Suprapubic skin (tissue), 4 donors: Measurements from ENCODE around the gene FAM228A. TPM values are rescaled to one million over a fixed set of nuclear protein-coding genes. Genes with fewer than 3 reads are reported as not detected.

Source experiments
- DNase-seq, 2 donors: peaks; one replicate each; pipeline ENCODE4 v3.0.0-alpha.2; 2019; ENCODE audit warnings: low spot score in 2 of 2
- H3K27ac ChIP-seq: fragments of 200-600 bp; sonication (generic); one replicate; pipeline ENCODE4 v1.5.1; 2019
- H3K27me3 ChIP-seq: fragments of 200-600 bp; sonication (generic); one replicate; pipeline ENCODE4 v1.5.1; 2019
- H3K36me3 ChIP-seq: fragments of 200-600 bp; sonication (generic); one replicate; pipeline ENCODE4 v1.5.1; 2019
- H3K4me1 ChIP-seq: fragments of 200-600 bp; sonication (generic); one replicate; pipeline ENCODE4 v1.5.1; 2019
- H3K4me3 ChIP-seq: fragments of 200-600 bp; sonication (generic); one replicate; pipeline ENCODE4 v1.5.1; 2019; ENCODE audit warnings: mild to moderate bottlenecking
- H3K9me3 ChIP-seq: fragments of 200-600 bp; sonication (generic); one replicate; pipeline ENCODE4 v1.5.1; 2019
- EP300 ChIP-seq: sonication (generic); formaldehyde crosslinking; IDR thresholded peaks from one replicate; pipeline ENCODE4 v1.6.1; 2017; ENCODE audit warnings: antibody characterized with exemption
- POLR2A ChIP-seq, 2 donors: fragments of 450-650 bp; IDR thresholded peaks; one replicate each; pipeline ENCODE4 v1.6.1; 2017; ENCODE audit warnings: antibody characterized with exemption in 2 of 2, mild to moderate bottlenecking in 2 of 2, moderate library complexity in 2 of 2
- POLR2AphosphoS5 ChIP-seq, 3 donors: sonication (generic); formaldehyde crosslinking; IDR thresholded peaks; one replicate each; pipeline ENCODE4 v1.6.1; 2017; ENCODE audit warnings: antibody characterized with exemption in 3 of 3
- WGBS: methylation state at CpG from one replicate; pipeline ENCODE4 v1.1.5; 2018; 5-methylcytosine and 5-hydroxymethylcytosine counted together
- total RNA-seq, 4 donors: library from RNA; depleted of rRNA; stranded (reverse); fragments of >200 nt; gene quantifications; one replicate each; pipeline ENCODE4 v1.1.0, GENCODE V29; 2016
- TF ChIP-seq, protein P1 (sequence below), 2 donors: fragments of 200-600 bp in 1 of 2; fragments of 450-650 bp in 1 of 2; sonication (generic) in 1 of 2; IDR thresholded peaks; one replicate each; pipeline ENCODE4 v1.5.1; 2016 to 2019; ENCODE audit warnings: antibody characterized with exemption in 2 of 2, mild to moderate bottlenecking in 1 of 2, moderate library complexity in 1 of 2

Gene FAM228A
- total RNA-seq, 4 donors from 2014 or later, result 0.72 to 0.89 TPM; not detected in 2

DNA sequence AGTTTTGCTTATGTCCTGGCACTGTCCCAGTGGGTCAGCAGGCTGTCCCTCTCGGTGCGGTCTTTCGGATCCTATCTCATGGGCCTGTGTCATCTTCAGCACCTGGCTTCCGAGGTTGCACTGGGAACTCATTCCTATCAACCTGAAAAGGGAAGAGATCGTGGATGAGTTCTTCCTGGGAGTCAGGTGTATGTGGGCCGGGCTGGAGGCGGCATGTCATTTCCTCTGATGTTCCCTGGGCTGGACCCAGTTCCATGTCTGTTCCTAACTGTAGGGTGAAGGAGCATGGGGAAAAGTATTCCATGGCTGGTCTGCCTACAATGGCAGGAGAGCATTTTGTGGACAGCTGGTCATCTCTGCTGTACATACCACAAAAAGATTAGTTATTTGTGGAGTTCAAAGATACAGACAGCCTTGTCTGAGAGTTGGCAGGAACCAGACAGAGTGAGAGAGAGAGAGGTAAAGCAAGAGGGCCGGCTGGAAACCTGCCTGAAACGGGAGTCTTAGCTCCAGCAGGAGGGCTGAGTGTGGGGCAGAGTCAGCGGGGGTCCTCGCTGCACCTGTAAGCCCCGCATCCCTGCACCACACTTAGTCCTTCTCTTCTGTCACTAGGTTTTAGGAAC, 25.2 kb downstream of the FAM228A start:
- Histone ChIP-seq H3K36me3 (peaks cover 26% of the 10 kb centered on the region), H3K27ac (no peak overlapping the region), H3K4me3 (no peak overlapping the region), H3K27me3 (no peaks in the 10 kb centered on the region), H3K4me1 (no peaks in the 10 kb centered on the region), H3K9me3 (peaks cover 4% of the 10 kb centered on the region)
- WGBS, result 90% methylated on average over 12 of the region's 12 CpGs
- no peak for DNase-seq
- no peak for TF ChIP-seq POLR2A (IDR thresholded peaks at IDR 0.05)
- no peak for TF ChIP-seq POLR2AphosphoS5 (IDR thresholded peaks at IDR 0.05)
- TF ChIP-seq EP300, result no peak
- TF ChIP-seq, protein P1, sequence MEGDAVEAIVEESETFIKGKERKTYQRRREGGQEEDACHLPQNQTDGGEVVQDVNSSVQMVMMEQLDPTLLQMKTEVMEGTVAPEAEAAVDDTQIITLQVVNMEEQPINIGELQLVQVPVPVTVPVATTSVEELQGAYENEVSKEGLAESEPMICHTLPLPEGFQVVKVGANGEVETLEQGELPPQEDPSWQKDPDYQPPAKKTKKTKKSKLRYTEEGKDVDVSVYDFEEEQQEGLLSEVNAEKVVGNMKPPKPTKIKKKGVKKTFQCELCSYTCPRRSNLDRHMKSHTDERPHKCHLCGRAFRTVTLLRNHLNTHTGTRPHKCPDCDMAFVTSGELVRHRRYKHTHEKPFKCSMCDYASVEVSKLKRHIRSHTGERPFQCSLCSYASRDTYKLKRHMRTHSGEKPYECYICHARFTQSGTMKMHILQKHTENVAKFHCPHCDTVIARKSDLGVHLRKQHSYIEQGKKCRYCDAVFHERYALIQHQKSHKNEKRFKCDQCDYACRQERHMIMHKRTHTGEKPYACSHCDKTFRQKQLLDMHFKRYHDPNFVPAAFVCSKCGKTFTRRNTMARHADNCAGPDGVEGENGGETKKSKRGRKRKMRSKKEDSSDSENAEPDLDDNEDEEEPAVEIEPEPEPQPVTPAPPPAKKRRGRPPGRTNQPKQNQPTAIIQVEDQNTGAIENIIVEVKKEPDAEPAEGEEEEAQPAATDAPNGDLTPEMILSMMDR (IDR thresholded peaks at IDR 0.05), result no peak

DNA sequence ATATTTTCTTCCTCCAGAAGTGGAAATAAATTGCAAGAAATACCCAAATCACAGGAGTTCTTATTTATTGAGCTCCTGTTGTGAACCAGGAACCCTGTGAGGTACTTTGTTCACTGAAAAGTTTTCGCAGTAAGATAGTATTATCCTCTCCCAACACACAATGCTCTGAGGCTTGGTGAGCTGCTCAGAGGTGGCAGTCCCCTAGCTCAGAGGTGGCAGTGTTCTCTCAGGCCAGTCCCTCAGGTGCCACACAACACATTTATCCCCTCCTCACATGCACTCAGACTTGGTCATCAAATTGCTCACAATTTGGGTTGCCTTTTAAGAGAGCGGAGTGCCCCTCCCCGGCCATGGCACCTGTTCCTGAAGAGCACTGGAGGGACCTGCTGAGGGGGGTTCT, 25.9 kb downstream of the FAM228A start:
- WGBS, result 100% methylated on average over 3 of the region's 3 CpGs
- Histone ChIP-seq H3K4me1 (no peaks in the 10 kb centered on the region), H3K27me3 (no peaks in the 10 kb centered on the region), H3K9me3 (peaks cover 4% of the 10 kb centered on the region), H3K36me3 (peaks cover 33% of the 10 kb centered on the region), H3K4me3 (no peak overlapping the region), H3K27ac (no peak overlapping the region)
- TF ChIP-seq, protein P1 (IDR thresholded peaks at IDR 0.05), result no peak
- TF ChIP-seq POLR2AphosphoS5 (IDR thresholded peaks at IDR 0.05), result no peak
- TF ChIP-seq POLR2A (IDR thresholded peaks at IDR 0.05), result no peak
- TF ChIP-seq EP300, result no peak
- DNase-seq, result no peak

DNA sequence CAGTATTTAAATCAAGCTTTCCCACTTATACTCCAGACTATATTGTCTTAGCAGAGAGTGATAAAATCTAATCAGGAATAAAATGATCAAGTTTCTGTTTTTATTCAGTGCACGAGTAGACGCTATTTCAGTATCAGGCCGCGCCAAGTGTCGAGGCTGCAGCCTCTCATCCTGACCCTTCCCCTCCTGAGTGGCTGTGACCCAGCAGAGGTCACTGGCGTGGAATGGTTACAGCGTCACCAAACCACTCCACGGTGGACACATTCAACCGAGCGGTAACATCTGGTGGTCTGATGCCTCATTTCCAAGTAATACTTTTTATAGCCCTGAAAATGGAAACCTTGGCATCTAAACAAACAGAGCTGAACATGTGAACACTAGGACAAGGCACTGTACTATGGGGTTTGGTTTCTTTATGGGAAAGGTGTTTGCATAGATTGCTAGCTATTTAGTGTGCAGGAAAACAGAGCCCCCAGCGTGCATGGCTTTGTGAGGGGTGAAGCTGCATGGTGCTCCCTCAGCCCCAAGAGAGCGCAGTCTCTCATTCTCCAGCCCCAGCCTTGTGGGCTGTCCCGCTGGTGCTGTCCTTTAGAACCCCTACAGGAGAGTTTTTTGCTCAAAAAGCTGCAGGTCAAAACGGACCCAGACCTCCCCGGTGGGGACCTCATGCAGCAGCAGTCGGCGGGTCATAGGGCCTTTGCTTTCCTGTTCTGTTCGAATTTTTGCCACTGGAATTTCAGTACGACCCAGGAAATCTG, 28.4 kb downstream of the FAM228A start:
- Histone ChIP-seq H3K27ac (no peak overlapping the region), H3K27me3 (no peaks in the 10 kb centered on the region), H3K4me1 (no peaks in the 10 kb centered on the region), H3K36me3 (peaks cover 55% of the 10 kb centered on the region), H3K9me3 (no peaks in the 10 kb centered on the region), H3K4me3 (no peak overlapping the region)
- no peak for TF ChIP-seq EP300
- TF ChIP-seq POLR2AphosphoS5 (IDR thresholded peaks at IDR 0.05), result no peak
- no peak for TF ChIP-seq POLR2A (IDR thresholded peaks at IDR 0.05)
- TF ChIP-seq, protein P1 (IDR thresholded peaks at IDR 0.05), result no peak
- DNase-seq, result no peak
- WGBS, result 88% methylated on average over 19 of the region's 19 CpGs

DNA sequence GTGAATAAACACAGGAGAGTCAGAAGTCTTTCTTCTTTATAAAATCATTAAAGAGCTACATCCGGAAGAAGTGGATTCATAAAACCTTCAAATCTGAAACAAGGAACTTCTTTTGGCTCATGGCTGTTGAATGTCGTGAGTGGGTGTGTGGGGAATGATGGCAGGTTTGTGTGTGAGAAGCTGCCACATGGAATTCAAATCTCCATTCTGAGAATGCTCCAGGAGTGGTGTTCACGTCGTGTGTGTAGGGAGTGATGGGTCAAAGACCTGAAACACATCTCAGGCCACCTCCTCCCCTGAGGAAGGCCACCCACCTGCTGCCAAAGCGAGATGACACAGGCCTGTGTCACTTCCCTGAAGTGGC, 28.9 kb downstream of the FAM228A start:
- 74% methylated on average over 4 of the region's 5 CpGs for WGBS
- H3K9me3 ChIP-seq, result no peaks in the 10 kb centered on the region
- no peaks in the 10 kb centered on the region for H3K27me3 ChIP-seq
- H3K36me3 ChIP-seq, result peaks cover 61% of the 10 kb centered on the region
- no peaks in the 10 kb centered on the region for H3K4me1 ChIP-seq
- TF ChIP-seq POLR2AphosphoS5 (IDR thresholded peaks at IDR 0.05) (no peak), EP300 (no peak), POLR2A (IDR thresholded peaks at IDR 0.05) (no peak)
- TF ChIP-seq, protein P1 (IDR thresholded peaks at IDR 0.05), result no peak
- no peak for DNase-seq
- H3K4me3 ChIP-seq, result no peak overlapping the region
- H3K27ac ChIP-seq, result no peak overlapping the region

DNA sequence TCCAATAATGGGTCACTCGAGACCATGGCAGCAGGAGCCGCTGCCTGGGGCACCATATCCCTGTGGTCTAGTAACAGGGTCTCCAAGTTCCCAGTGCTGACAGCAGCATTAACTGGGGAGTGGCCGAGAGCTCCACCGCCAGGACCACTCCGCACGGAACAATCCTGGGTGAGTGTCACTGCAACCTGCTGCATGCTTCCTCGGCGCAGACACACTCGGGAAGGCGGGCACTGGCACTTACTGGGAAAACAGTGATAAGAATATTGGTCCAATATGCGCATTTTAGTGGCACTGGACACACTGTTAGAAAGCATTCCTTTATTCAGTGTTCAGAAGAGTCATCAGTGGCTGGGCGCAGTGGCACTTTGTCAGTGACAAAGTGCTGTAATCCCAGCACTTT, 29.7 kb downstream of the FAM228A start:
- H3K36me3 ChIP-seq, result peaks cover 68% of the 10 kb centered on the region
- 93% methylated on average over 10 of the region's 12 CpGs for WGBS
- TF ChIP-seq, protein P1 (IDR thresholded peaks at IDR 0.05), result no peak
- TF ChIP-seq POLR2A (IDR thresholded peaks at IDR 0.05) (no peak), EP300 (no peak), POLR2AphosphoS5 (IDR thresholded peaks at IDR 0.05) (no peak)

More for the DNA sequence above, 29.7 kb downstream of the FAM228A start:
- DNase-seq, result no peak
- Histone ChIP-seq H3K27ac (no peak overlapping the region), H3K4me1 (no peaks in the 10 kb centered on the region), H3K27me3 (no peaks in the 10 kb centered on the region), H3K9me3 (no peaks in the 10 kb centered on the region), H3K4me3 (no peak overlapping the region)
